ENCODE data around the gene KCNC4.

GRCh38 chr1:110195196-110195595, 14.9 kb upstream of the KCNC4 start:
- TF ChIP-seq CTCF (conservative IDR thresholded peaks at IDR 0.05; ENCODE audit: low read length), result no peak
- TF ChIP-seq EZH2phosphoT487 (IDR thresholded peaks at IDR 0.05; ENCODE audit: borderline replicate concordance, low read depth, low read length), result no peak
